HCT116 (cell line): ENCODE measurements around the gene MTOR. TPM values are rescaled to one million over a fixed set of nuclear protein-coding genes. Genes with fewer than 3 reads are reported as not detected.

ENCODE experiments used
- ATAC-seq: fragments of 200-7000 bp; cut with Tn5 transposase; 2 replicates; pipeline ENCODE4 v1.9.1; 2020; ENCODE audit warnings: mild to moderate bottlenecking, moderate library complexity
- BruUV-seq: library from RNA; stranded (reverse); fragments of 400-500 nt; replicated peaks from 2 replicates; lab custom pipeline; 2021; lab: Mats Ljungman, UMichigan
- CTCF ChIA-PET: fragments of 300-600 bp; sonication (Branson Sonifier 250); formaldehyde crosslinking; loops from one replicate; lab custom pipeline; 2021; ENCODE audit warnings: antibody characterized with exemption; lab: Charles Lee
- POLR2A ChIA-PET: fragments of 300-600, 350-600 bp; sonication (Branson Sonifier 250); formaldehyde crosslinking; loops from one replicate; lab custom pipeline; 2021; ENCODE audit warnings: antibody characterized with exemption; lab: Charles Lee
- RAD21 ChIA-PET, 2 experiments: fragments of 300-600 bp; sonication (Branson Sonifier 250); formaldehyde crosslinking; loops; one replicate each; lab custom pipeline; 2023; ENCODE audit warnings: low total read pairs in 2 of 2; ENCODE audit not compliant: uncharacterized antibody in 2 of 2, unreplicated experiment in 2 of 2, low non-redundant PET in 1 of 2; lab: Charles Lee
- DNase-seq: peaks from one replicate; pipeline ENCODE4 v3.0.0-alpha.2; 2010; ENCODE audit warnings: low read depth, low spot score
- H2AFZ ChIP-seq: fragments of 200-600 bp; shearing (Covaris generic), sonication (generic); 2 replicates; pipeline ENCODE4 v1.6.1; 2017; ENCODE audit warnings: low read depth, mixed run types, mixed read lengths, antibody characterized with exemption, low read length; ENCODE audit not compliant: poor library complexity, severe bottlenecking
- H3K27ac ChIP-seq: 2 replicates; pipeline ENCODE4 v1.5.1; 2012; ENCODE audit warnings: low read depth, low read length
- H3K27me3 ChIP-seq: fragments of 200-600 bp; sonication (generic); 2 replicates; pipeline ENCODE4 v1.6.1; 2016; ENCODE audit warnings: mixed run types, low read length, mixed read lengths; ENCODE audit not compliant: insufficient read depth
- H3K36me3 ChIP-seq, 2 experiments: fragments of 200-500 bp in 1 of 2; fragments of 200-600 bp in 1 of 2; sonication (Bioruptor generic) in 1 of 2; sonication (generic) in 1 of 2; 2 replicates each; pipeline versions ENCODE4 v1.5.1 to v1.6.1; 2014 to 2016; ENCODE audit warnings: low read length in 2 of 2, inconsistent platforms in 1 of 2, mixed read lengths in 1 of 2, mixed run types in 1 of 2; ENCODE audit not compliant: insufficient read depth in 2 of 2, control insufficient read depth in 1 of 2
- H3K4me1 ChIP-seq, 2 experiments: fragments of 200-600 bp in 1 of 2; sonication (generic) in 1 of 2; 2 replicates each; pipeline versions ENCODE4 v1.5.1 to v1.6.1; 2012 to 2017; ENCODE audit warnings: low read length in 2 of 2, inconsistent platforms in 1 of 2, mild to moderate bottlenecking in 1 of 2, mixed read lengths in 1 of 2, mixed run types in 1 of 2, moderate library complexity in 1 of 2; ENCODE audit not compliant: insufficient read depth in 2 of 2, control insufficient read depth in 1 of 2
- H3K4me2 ChIP-seq: fragments of 200-600 bp; sonication (generic); 2 replicates; pipeline ENCODE4 v1.6.1; 2017; ENCODE audit warnings: mixed run types, low read length, mixed read lengths
- H3K4me3 ChIP-seq, 2 experiments: fragments of 200-600 bp in 1 of 2; sonication (generic) in 1 of 2; replicated peaks in 1 of 2; 2 replicates each; pipeline ENCODE4 v1.5.1; 2011 to 2016; ENCODE audit warnings: low read length in 2 of 2, control low read depth in 1 of 2, low read depth in 1 of 2, mild to moderate bottlenecking in 1 of 2, mixed read lengths in 1 of 2, mixed run types in 1 of 2
- H3K79me2 ChIP-seq: fragments of 200-600 bp; sonication (generic); 2 replicates; pipeline ENCODE4 v1.6.1; 2017; ENCODE audit warnings: mild to moderate bottlenecking, mixed run types, low read length, moderate library complexity, mixed read lengths; ENCODE audit not compliant: insufficient read depth
- H3K9ac ChIP-seq: fragments of 200-600 bp; sonication (generic); 2 replicates; pipeline ENCODE4 v1.6.1; 2016; ENCODE audit warnings: low read length, mixed read lengths
- H3K9me2 ChIP-seq: fragments of 200-600 bp; sonication (generic), shearing (Covaris generic); 2 replicates; pipeline ENCODE4 v1.6.1; 2017; ENCODE audit warnings: mixed run types, mild to moderate bottlenecking, moderate library complexity; ENCODE audit not compliant: insufficient read depth
- H3K9me3 ChIP-seq, 2 experiments: fragments of 200-500 bp in 1 of 2; fragments of 200-600 bp in 1 of 2; sonication (Bioruptor generic) in 1 of 2; sonication (generic) in 1 of 2; 2 replicates each; pipeline ENCODE4 v1.6.1; 2014 to 2017; ENCODE audit warnings: low read length in 2 of 2, mixed read lengths in 2 of 2, inconsistent platforms in 1 of 2, low read depth in 1 of 2, mild to moderate bottlenecking in 1 of 2, mixed run types in 1 of 2, moderate library complexity in 1 of 2; ENCODE audit not compliant: control insufficient read depth in 1 of 2, insufficient read depth in 1 of 2
- H4K20me1 ChIP-seq: fragments of 200-600 bp; sonication (generic), shearing (Covaris generic); 2 replicates; pipeline ENCODE4 v1.6.1; 2017; ENCODE audit warnings: mixed run types, mild to moderate bottlenecking, moderate library complexity; ENCODE audit not compliant: insufficient read depth
- ATF3 ChIP-seq: IDR thresholded peaks from 2 replicates; pipeline ENCODE4 v1.6.1; 2012
- CTCF ChIP-seq, 3 experiments: fragments of 200-600 bp in 1 of 3; sonication (generic) in 1 of 3; IDR thresholded peaks in 2 of 3; conservative IDR thresholded peaks in 1 of 3; 2 replicates each; pipeline ENCODE4 v1.5.1; 2012 to 2017; ENCODE audit warnings: low read depth in 2 of 3, low read length in 2 of 3, antibody characterized with exemption in 1 of 3, borderline replicate concordance in 1 of 3, control low read depth in 1 of 3, mild to moderate bottlenecking in 1 of 3, mixed read lengths in 1 of 3, mixed run types in 1 of 3, moderate library complexity in 1 of 3; ENCODE audit not compliant: insufficient read depth in 1 of 3
- EGR1 ChIP-seq: IDR thresholded peaks from 2 replicates; pipeline ENCODE4 v1.6.1; 2012; ENCODE audit warnings: low read depth
- EZH2 ChIP-seq: fragments of 200-600 bp; sonication (generic); IDR thresholded peaks from 2 replicates; pipeline ENCODE4 v1.6.1; 2017; ENCODE audit warnings: antibody characterized with exemption, mixed run types
- JUND ChIP-seq: IDR thresholded peaks from 2 replicates; pipeline ENCODE4 v1.6.1; 2012
- POLR2A ChIP-seq: IDR thresholded peaks from 2 replicates; pipeline ENCODE4 v1.7.0; 2011; ENCODE audit warnings: borderline replicate concordance; ENCODE audit not compliant: insufficient read depth, insufficient read length; ENCODE audit errors: extremely low read depth
- POLR2AphosphoS5 ChIP-seq: IDR thresholded peaks from 2 replicates; pipeline ENCODE4 v1.6.1; 2011; ENCODE audit warnings: mild to moderate bottlenecking, low read depth, low read length, moderate library complexity
- SIN3A ChIP-seq: IDR thresholded peaks from 2 replicates; pipeline ENCODE4 v1.6.1; 2012; ENCODE audit warnings: low read depth
- SRF ChIP-seq: IDR thresholded peaks from 2 replicates; pipeline ENCODE4 v1.6.1; 2012; ENCODE audit warnings: low read depth
- TCF7L2 ChIP-seq: IDR thresholded peaks from 2 replicates; pipeline ENCODE4 v1.7.0; 2011; ENCODE audit warnings: borderline replicate concordance, inconsistent platforms; ENCODE audit not compliant: insufficient read depth, insufficient read length; ENCODE audit errors: extremely low read depth
- YY1 ChIP-seq: IDR thresholded peaks from 2 replicates; pipeline ENCODE4 v1.6.1; 2011; ENCODE audit warnings: low read length, low read depth, moderate library complexity, mild to moderate bottlenecking; ENCODE audit not compliant: insufficient replicate concordance; ENCODE audit errors: extremely low read depth
- intact Hi-C: fragments of 100-400 bp; cut with micrococcal nuclease; formaldehyde crosslinking; loops from 2 replicates; pipeline ENCODE4 v1.10.0; 2022
- total RNA-seq: library from RNA; stranded (reverse); gene quantifications from one replicate; pipeline ENCODE4 v1.2.1, GENCODE V29; 2021; ENCODE audit not compliant: unreplicated experiment

The MTOR gene
- total RNA-seq, 1 experiment from 2014 or later = 42.2 TPM

GRCh38 chr1:11061652-11062365 is 200.5 kb downstream of the MTOR start:
- Histone ChIP-seq H3K4me1 (peaks cover 6 to 25% of the 10 kb centered on the region in 2 experiments; a peak in 3 of 4 replicates), H3K9ac (no peak overlapping the region), H3K27me3 (no peaks in the 10 kb centered on the region), H3K4me3 (no peak overlapping the region), H3K27ac (peak overlapping the region; percentile 23; the same call in 1 of the 2 replicates), H3K4me2 (no peak overlapping the region), H2AFZ (no peak overlapping the region), H4K20me1 (no peaks in the 10 kb centered on the region), H3K36me3 (peaks cover 17 to 27% of the 10 kb centered on the region in 2 experiments; a peak in 2 of 4 replicates), H3K9me3 (no peaks in the 10 kb centered on the region), H3K9me2 (no peaks in the 10 kb centered on the region), H3K79me2 (peaks cover 37% of the 10 kb centered on the region)
- CTCF ChIA-PET = interaction anchor here (1.5 to 1.8 kb wide), 2 partner anchors 24 to 584 kb away, joined by 3 to 6 read pairs; no protein-coding TSS in a partner anchor
- DNase-seq = no peak
- no peak for ATAC-seq
- POLR2A ChIA-PET = no interaction called here
- no TSS peak for BruUV-seq
- intact Hi-C loops = no loop called here
- RAD21 ChIA-PET = interaction anchor here in 1 of 2 experiments (0.6 kb wide), 1 partner anchor 87 kb away, joined by 3 read pairs; no protein-coding TSS in a partner anchor
- TF ChIP-seq CTCF (IDR thresholded peaks at IDR 0.05 in 2 of 3, conservative IDR thresholded peaks at IDR 0.05 in 1 of 3; ENCODE audit: borderline replicate concordance in 1 of 3, insufficient read depth in 1 of 3, low read depth in 2 of 3, low read length in 2 of 3) = no peak
- no peak for TF ChIP-seq POLR2AphosphoS5
- TF ChIP-seq YY1 = no peak
- TF ChIP-seq SRF = no peak
- no peak for TF ChIP-seq SIN3A
- no peak for TF ChIP-seq EGR1
- no peak for TF ChIP-seq ATF3
- TF ChIP-seq EZH2 = no peak
- no peak for TF ChIP-seq JUND
- TF ChIP-seq TCF7L2 = no peak
- TF ChIP-seq POLR2A = no peak
